ENCODE measurements around the gene MYO10. TPM values are rescaled to one million over a fixed set of nuclear protein-coding genes. Genes with fewer than 3 reads are reported as not detected.

The MYO10 gene
- total RNA-seq, 2 donors from 2014 or later, result 24.7 to 77.0 TPM

GRCh38 chr5:16685069-16685468 lies 251.0 kb downstream of the MYO10 start:
- intact Hi-C loops (cut with DNase I), result no loop called here
- Histone ChIP-seq H3K9me3 (no peaks in the 10 kb centered on the region), H3K27ac (no peak overlapping the region), H3K36me3 (no peaks in the 10 kb centered on the region), H3K4me3 (no peak overlapping the region), H3K4me1 (replicated peaks) (no peaks in the 10 kb centered on the region), H3K27me3 (replicated peaks; ENCODE audit: insufficient read depth) (no peaks in the 10 kb centered on the region)
- no peak for TF ChIP-seq POLR2AphosphoS5 (IDR thresholded peaks at IDR 0.05)
- no peak for DNase-seq (ENCODE audit: low spot score)
- 85% methylated on average over 4 of the region's 4 CpGs for WGBS

GRCh38 chr5:16681876-16682275 lies 254.2 kb downstream of the MYO10 start:
- no peak for DNase-seq (ENCODE audit: low spot score)
- no peaks in the 10 kb centered on the region for H3K9me3 ChIP-seq
- 71% methylated on average over 13 of the region's 13 CpGs for WGBS
- H3K4me1 ChIP-seq (replicated peaks), result no peaks in the 10 kb centered on the region
- TF ChIP-seq POLR2A (IDR thresholded peaks at IDR 0.05) (no peak), CTCF (IDR thresholded peaks at IDR 0.05) (no peak), POLR2AphosphoS5 (IDR thresholded peaks at IDR 0.05) (no peak)
- H3K4me3 ChIP-seq, result no peak overlapping the region
- intact Hi-C loops (cut with DNase I), result no loop called here
- H3K27ac ChIP-seq, result no peak overlapping the region
- no peaks in the 10 kb centered on the region for H3K27me3 ChIP-seq (replicated peaks; ENCODE audit: insufficient read depth)
- no peaks in the 10 kb centered on the region for H3K36me3 ChIP-seq

GRCh38 chr5:16679863-16680262 lies 256.2 kb downstream of the MYO10 start:
- DNase-seq (ENCODE audit: low spot score), result no peak
- Histone ChIP-seq H3K27ac (no peak overlapping the region), H3K36me3 (no peaks in the 10 kb centered on the region), H3K9me3 (no peaks in the 10 kb centered on the region), H3K27me3 (replicated peaks; ENCODE audit: insufficient read depth) (no peaks in the 10 kb centered on the region), H3K4me3 (no peak overlapping the region), H3K4me1 (replicated peaks) (no peaks in the 10 kb centered on the region)
- TF ChIP-seq CTCF (IDR thresholded peaks at IDR 0.05), result no peak
- TF ChIP-seq POLR2A (IDR thresholded peaks at IDR 0.05), result no peak
- TF ChIP-seq POLR2AphosphoS5 (IDR thresholded peaks at IDR 0.05), result no peak
- intact Hi-C loops (cut with DNase I), result no loop called here
- 84% methylated on average over 14 of the region's 14 CpGs for WGBS

- Histone ChIP-seq H3K27me3 (replicated peaks; ENCODE audit: insufficient read depth) (no peaks in the 10 kb centered on the region), H3K36me3 (no peaks in the 10 kb centered on the region)
- 94% methylated on average over 9 of the region's 9 CpGs for WGBS
These were observed 256.9 kb downstream of the MYO10 start for GRCh38 chr5:16679190-16679589.

GRCh38 chr5:16675806-16676205 lies 260.3 kb downstream of the MYO10 start:
- intact Hi-C loops (cut with DNase I), result no loop called here
- DNase-seq (ENCODE audit: low spot score), result no peak
- TF ChIP-seq POLR2AphosphoS5 (IDR thresholded peaks at IDR 0.05) (no peak), POLR2A (IDR thresholded peaks at IDR 0.05) (no peak), CTCF (IDR thresholded peaks at IDR 0.05) (no peak)
- Histone ChIP-seq H3K4me1 (replicated peaks) (no peaks in the 10 kb centered on the region), H3K4me3 (no peak overlapping the region), H3K27me3 (replicated peaks; ENCODE audit: insufficient read depth) (no peaks in the 10 kb centered on the region), H3K27ac (no peak overlapping the region), H3K36me3 (no peaks in the 10 kb centered on the region), H3K9me3 (no peaks in the 10 kb centered on the region)
- WGBS, result 42% methylated on average over 9 of the region's 9 CpGs

More at GRCh38 chr5:16679190-16679589, 256.9 kb downstream of the MYO10 start:
- Histone ChIP-seq H3K27ac (no peak overlapping the region), H3K4me3 (no peak overlapping the region), H3K9me3 (no peaks in the 10 kb centered on the region), H3K4me1 (replicated peaks) (no peaks in the 10 kb centered on the region)
- no peak for DNase-seq (ENCODE audit: low spot score)
- TF ChIP-seq CTCF (IDR thresholded peaks at IDR 0.05) (no peak), POLR2A (IDR thresholded peaks at IDR 0.05) (no peak), POLR2AphosphoS5 (IDR thresholded peaks at IDR 0.05) (no peak)
- intact Hi-C loops (cut with DNase I), result no loop called here
